HCT116 (cell line): ENCODE data around the gene RAB8B. TPM values are rescaled to one million over a fixed set of nuclear protein-coding genes. Genes with fewer than 3 reads are reported as not detected.

Experiments used
- ATAC-seq: fragments of 200-7000 bp; cut with Tn5 transposase; 2 replicates; pipeline ENCODE4 v1.9.1; 2020; ENCODE audit warnings: mild to moderate bottlenecking, moderate library complexity
- BruUV-seq: library from RNA; stranded (reverse); fragments of 400-500 nt; replicated peaks from 2 replicates; lab custom pipeline; 2021; lab: Mats Ljungman, UMichigan
- CTCF ChIA-PET: fragments of 300-600 bp; sonication (Branson Sonifier 250); formaldehyde crosslinking; loops from one replicate; lab custom pipeline; 2021; ENCODE audit warnings: antibody characterized with exemption; lab: Charles Lee
- POLR2A ChIA-PET: fragments of 300-600, 350-600 bp; sonication (Branson Sonifier 250); formaldehyde crosslinking; loops from one replicate; lab custom pipeline; 2021; ENCODE audit warnings: antibody characterized with exemption; lab: Charles Lee
- RAD21 ChIA-PET, 2 experiments: fragments of 300-600 bp; sonication (Branson Sonifier 250); formaldehyde crosslinking; loops; one replicate each; lab custom pipeline; 2023; ENCODE audit warnings: low total read pairs in 2 of 2; ENCODE audit not compliant: uncharacterized antibody in 2 of 2, unreplicated experiment in 2 of 2, low non-redundant PET in 1 of 2; lab: Charles Lee
- DNase-seq: peaks from one replicate; pipeline ENCODE4 v3.0.0-alpha.2; 2010; ENCODE audit warnings: low read depth, low spot score
- H2AFZ ChIP-seq: fragments of 200-600 bp; shearing (Covaris generic), sonication (generic); 2 replicates; pipeline ENCODE4 v1.6.1; 2017; ENCODE audit warnings: low read depth, mixed run types, mixed read lengths, antibody characterized with exemption, low read length; ENCODE audit not compliant: poor library complexity, severe bottlenecking
- H3K27ac ChIP-seq: 2 replicates; pipeline ENCODE4 v1.5.1; 2012; ENCODE audit warnings: low read depth, low read length
- H3K27me3 ChIP-seq: fragments of 200-600 bp; sonication (generic); 2 replicates; pipeline ENCODE4 v1.6.1; 2016; ENCODE audit warnings: mixed run types, low read length, mixed read lengths; ENCODE audit not compliant: insufficient read depth
- H3K36me3 ChIP-seq, 2 experiments: fragments of 200-500 bp in 1 of 2; fragments of 200-600 bp in 1 of 2; sonication (Bioruptor generic) in 1 of 2; sonication (generic) in 1 of 2; 2 replicates each; pipeline versions ENCODE4 v1.5.1 to v1.6.1; 2014 to 2016; ENCODE audit warnings: low read length in 2 of 2, inconsistent platforms in 1 of 2, mixed read lengths in 1 of 2, mixed run types in 1 of 2; ENCODE audit not compliant: insufficient read depth in 2 of 2, control insufficient read depth in 1 of 2
- H3K4me1 ChIP-seq, 2 experiments: fragments of 200-600 bp in 1 of 2; sonication (generic) in 1 of 2; 2 replicates each; pipeline versions ENCODE4 v1.5.1 to v1.6.1; 2012 to 2017; ENCODE audit warnings: low read length in 2 of 2, inconsistent platforms in 1 of 2, mild to moderate bottlenecking in 1 of 2, mixed read lengths in 1 of 2, mixed run types in 1 of 2, moderate library complexity in 1 of 2; ENCODE audit not compliant: insufficient read depth in 2 of 2, control insufficient read depth in 1 of 2
- H3K4me2 ChIP-seq: fragments of 200-600 bp; sonication (generic); 2 replicates; pipeline ENCODE4 v1.6.1; 2017; ENCODE audit warnings: mixed run types, low read length, mixed read lengths
- H3K4me3 ChIP-seq, 2 experiments: fragments of 200-600 bp in 1 of 2; sonication (generic) in 1 of 2; replicated peaks in 1 of 2; 2 replicates each; pipeline ENCODE4 v1.5.1; 2011 to 2016; ENCODE audit warnings: low read length in 2 of 2, control low read depth in 1 of 2, low read depth in 1 of 2, mild to moderate bottlenecking in 1 of 2, mixed read lengths in 1 of 2, mixed run types in 1 of 2
- H3K79me2 ChIP-seq: fragments of 200-600 bp; sonication (generic); 2 replicates; pipeline ENCODE4 v1.6.1; 2017; ENCODE audit warnings: mild to moderate bottlenecking, mixed run types, low read length, moderate library complexity, mixed read lengths; ENCODE audit not compliant: insufficient read depth
- H3K9ac ChIP-seq: fragments of 200-600 bp; sonication (generic); 2 replicates; pipeline ENCODE4 v1.6.1; 2016; ENCODE audit warnings: low read length, mixed read lengths
- H3K9me2 ChIP-seq: fragments of 200-600 bp; sonication (generic), shearing (Covaris generic); 2 replicates; pipeline ENCODE4 v1.6.1; 2017; ENCODE audit warnings: mixed run types, mild to moderate bottlenecking, moderate library complexity; ENCODE audit not compliant: insufficient read depth
- H3K9me3 ChIP-seq, 2 experiments: fragments of 200-500 bp in 1 of 2; fragments of 200-600 bp in 1 of 2; sonication (Bioruptor generic) in 1 of 2; sonication (generic) in 1 of 2; 2 replicates each; pipeline ENCODE4 v1.6.1; 2014 to 2017; ENCODE audit warnings: low read length in 2 of 2, mixed read lengths in 2 of 2, inconsistent platforms in 1 of 2, low read depth in 1 of 2, mild to moderate bottlenecking in 1 of 2, mixed run types in 1 of 2, moderate library complexity in 1 of 2; ENCODE audit not compliant: control insufficient read depth in 1 of 2, insufficient read depth in 1 of 2
- H4K20me1 ChIP-seq: fragments of 200-600 bp; sonication (generic), shearing (Covaris generic); 2 replicates; pipeline ENCODE4 v1.6.1; 2017; ENCODE audit warnings: mixed run types, mild to moderate bottlenecking, moderate library complexity; ENCODE audit not compliant: insufficient read depth
- ATF3 ChIP-seq: IDR thresholded peaks from 2 replicates; pipeline ENCODE4 v1.6.1; 2012
- CBX3 ChIP-seq: IDR thresholded peaks from 2 replicates; pipeline ENCODE4 v1.6.1; 2012; ENCODE audit warnings: low read depth
- CEBPB ChIP-seq: IDR thresholded peaks from 2 replicates; pipeline ENCODE4 v1.6.1; 2012; ENCODE audit warnings: low read depth
- CTCF ChIP-seq, 3 experiments: fragments of 200-600 bp in 1 of 3; sonication (generic) in 1 of 3; IDR thresholded peaks in 2 of 3; conservative IDR thresholded peaks in 1 of 3; 2 replicates each; pipeline ENCODE4 v1.5.1; 2012 to 2017; ENCODE audit warnings: low read depth in 2 of 3, low read length in 2 of 3, antibody characterized with exemption in 1 of 3, borderline replicate concordance in 1 of 3, control low read depth in 1 of 3, mild to moderate bottlenecking in 1 of 3, mixed read lengths in 1 of 3, mixed run types in 1 of 3, moderate library complexity in 1 of 3; ENCODE audit not compliant: insufficient read depth in 1 of 3
- ELF1 ChIP-seq: IDR thresholded peaks from 2 replicates; pipeline ENCODE4 v1.6.1; 2012; ENCODE audit warnings: low read depth, borderline replicate concordance
- FOSL1 ChIP-seq: IDR thresholded peaks from 2 replicates; pipeline ENCODE4 v1.6.1; 2012; ENCODE audit warnings: low read depth
- JUND ChIP-seq: IDR thresholded peaks from 2 replicates; pipeline ENCODE4 v1.6.1; 2012
- MAX ChIP-seq: IDR thresholded peaks from 2 replicates; pipeline ENCODE4 v1.6.1; 2012
- POLR2A ChIP-seq: IDR thresholded peaks from 2 replicates; pipeline ENCODE4 v1.7.0; 2011; ENCODE audit warnings: borderline replicate concordance; ENCODE audit not compliant: insufficient read depth, insufficient read length; ENCODE audit errors: extremely low read depth
- POLR2AphosphoS5 ChIP-seq: IDR thresholded peaks from 2 replicates; pipeline ENCODE4 v1.6.1; 2011; ENCODE audit warnings: mild to moderate bottlenecking, low read depth, low read length, moderate library complexity
- RAD21 ChIP-seq: IDR thresholded peaks from 2 replicates; pipeline ENCODE4 v1.6.1; 2012; ENCODE audit warnings: low read depth, mild to moderate bottlenecking
- REST ChIP-seq: IDR thresholded peaks from 2 replicates; pipeline ENCODE4 v1.6.1; 2012; ENCODE audit warnings: low read depth
- SIN3A ChIP-seq: IDR thresholded peaks from 2 replicates; pipeline ENCODE4 v1.6.1; 2012; ENCODE audit warnings: low read depth
- SP1 ChIP-seq: IDR thresholded peaks from 2 replicates; pipeline ENCODE4 v1.6.1; 2012; ENCODE audit warnings: low read depth
- SRF ChIP-seq: IDR thresholded peaks from 2 replicates; pipeline ENCODE4 v1.6.1; 2012; ENCODE audit warnings: low read depth
- TCF7L2 ChIP-seq: IDR thresholded peaks from 2 replicates; pipeline ENCODE4 v1.7.0; 2011; ENCODE audit warnings: borderline replicate concordance, inconsistent platforms; ENCODE audit not compliant: insufficient read depth, insufficient read length; ENCODE audit errors: extremely low read depth
- ZBTB33 ChIP-seq: IDR thresholded peaks from 2 replicates; pipeline ENCODE4 v1.6.1; 2011; ENCODE audit warnings: mild to moderate bottlenecking, low read length, moderate library complexity; ENCODE audit not compliant: insufficient replicate concordance; ENCODE audit errors: extremely low read depth
- ZNF274 ChIP-seq: fragments of 200-500 bp; sonication (Bioruptor generic); IDR thresholded peaks from 2 replicates; pipeline ENCODE4 v1.6.1; 2014; ENCODE audit warnings: mild to moderate bottlenecking, low read depth, low read length, inconsistent platforms
- intact Hi-C: fragments of 100-400 bp; cut with micrococcal nuclease; formaldehyde crosslinking; loops from 2 replicates; pipeline ENCODE4 v1.10.0; 2022
- total RNA-seq: library from RNA; stranded (reverse); gene quantifications from one replicate; pipeline ENCODE4 v1.2.1, GENCODE V29; 2021; ENCODE audit not compliant: unreplicated experiment

The RAB8B gene
- total RNA-seq, 1 experiment from 2014 or later = 19.4 TPM

- no peaks in the 10 kb centered on the region for H3K27me3 ChIP-seq
- RAD21 ChIA-PET = no interaction called here
- CTCF ChIA-PET = no interaction called here
- H3K4me2 ChIP-seq = no peak overlapping the region
- no peaks in the 10 kb centered on the region for H3K36me3 ChIP-seq
- no peaks in the 10 kb centered on the region for H3K9me3 ChIP-seq
- no TSS peak for BruUV-seq
- no peaks in the 10 kb centered on the region for H3K79me2 ChIP-seq
- H4K20me1 ChIP-seq = no peaks in the 10 kb centered on the region
- H3K27ac ChIP-seq = no peak overlapping the region
- POLR2A ChIA-PET = no interaction called here
- H3K4me3 ChIP-seq = no peak overlapping the region
- no peak overlapping the region for H2AFZ ChIP-seq
- ATAC-seq = no peak
- DNase-seq = no peak
- intact Hi-C loops = no loop called here
- peaks cover 4 to 16% of the 10 kb centered on the region in 2 experiments; a peak in 3 of 4 replicates for H3K4me1 ChIP-seq
- TF ChIP-seq POLR2A (no peak), ATF3 (no peak), TCF7L2 (no peak), JUND (no peak), CTCF (IDR thresholded peaks at IDR 0.05 in 2 of 3, conservative IDR thresholded peaks at IDR 0.05 in 1 of 3; ENCODE audit: borderline replicate concordance in 1 of 3, insufficient read depth in 1 of 3, low read depth in 2 of 3, low read length in 2 of 3) (no peak), ZBTB33 (no peak), SIN3A (no peak), RAD21 (no peak), REST (no peak), CBX3 (no peak), POLR2AphosphoS5 (no peak), FOSL1 (no peak), ZNF274 (no peak), MAX (no peak), SRF (no peak), SP1 (no peak), ELF1 (no peak), CEBPB (no peak)
- H3K9ac ChIP-seq = no peak overlapping the region
- H3K9me2 ChIP-seq = no peaks in the 10 kb centered on the region
These were observed 1.7 kb upstream of the RAB8B start for GRCh38 chr15:63187589-63188226.
